NCI-H187 (cell line): ENCODE data around the gene FOXK1.
A peak's percentile ranks its signal among the peaks of the same experiment; 100 is the strongest.

Experiments used
- DNase-seq, 2 experiments: peaks; one replicate each; lab custom pipeline; 2025; lab: John Stamatoyannopoulos, UW

FOXK1 gene

GRCh38 chr7:4722960-4723630 lies 41.0 kb downstream of the FOXK1 start:
- DNase-seq: no peak

- DNase-seq: no peak
Measured at GRCh38 chr7:4724648-4725013, 42.5 kb downstream of the FOXK1 start.

- DNase-seq: no peak
Measured at GRCh38 chr7:4725014-4725849, 43.1 kb downstream of the FOXK1 start.

- no peak for DNase-seq
Measured at GRCh38 chr7:4725850-4726450, 43.9 kb downstream of the FOXK1 start.

- no peak for DNase-seq
Measured at GRCh38 chr7:4726566-4726965, 44.5 kb downstream of the FOXK1 start.

GRCh38 chr7:4727914-4728705 lies 46.0 kb downstream of the FOXK1 start:
- DNase-seq: no peak

GRCh38 chr7:4729266-4729665 lies 47.2 kb downstream of the FOXK1 start:
- DNase-seq: no peak

GRCh38 chr7:4730276-4730675 lies 48.2 kb downstream of the FOXK1 start:
- no peak for DNase-seq

- no peak for DNase-seq
Measured at GRCh38 chr7:4730971-4731370, 48.9 kb downstream of the FOXK1 start.

- no peak for DNase-seq
Measured at GRCh38 chr7:4731803-4732202, 49.7 kb downstream of the FOXK1 start.

- no peak for DNase-seq
Measured at GRCh38 chr7:4733936-4734528, 51.9 kb downstream of the FOXK1 start.

GRCh38 chr7:4734587-4735345 lies 52.7 kb downstream of the FOXK1 start:
- DNase-seq: no peak

GRCh38 chr7:4737300-4737699 lies 55.2 kb downstream of the FOXK1 start:
- DNase-seq: no peak

GRCh38 chr7:4738711-4739527 lies 56.8 kb downstream of the FOXK1 start:
- no peak for DNase-seq

- no peak for DNase-seq
Measured at GRCh38 chr7:4739528-4739992, 57.5 kb downstream of the FOXK1 start.

- no peak for DNase-seq
Measured at GRCh38 chr7:4740796-4741195, 58.7 kb downstream of the FOXK1 start.

GRCh38 chr7:4742051-4742573 lies 60.0 kb downstream of the FOXK1 start:
- DNase-seq: no peak

GRCh38 chr7:4742852-4743251 lies 60.8 kb downstream of the FOXK1 start:
- no peak for DNase-seq

GRCh38 chr7:4744391-4745264 lies 62.5 kb downstream of the FOXK1 start:
- DNase-seq: peak; percentile 32 to 75
